M059J (cell line): ENCODE results near the gene WDR75. TPM values are rescaled to one million over a fixed set of nuclear protein-coding genes. Genes with fewer than 3 reads are reported as not detected.
"Not testable (repeated sequence)": the region's sequence is repeated elsewhere in the genome, so short reads cannot be mapped to it uniquely, and the experiment has no call there.

Experiments
- DNase-seq: peaks from one replicate; pipeline ENCODE4 v3.0.0-alpha.2; 2012; ENCODE audit warnings: low read depth
- total RNA-seq: library from RNA; depleted of rRNA; stranded (reverse); fragments of >200 nt; shearing (Covaris generic); gene quantifications from 2 replicates; pipeline ENCODE4 v1.2.3, GENCODE V29; 2014; rRNA removed

WDR75 gene
- total RNA-seq: 32.0 and 36.9 TPM in 2 replicates

GRCh38 chr2:189440947-189441708 lies at the start of gene WDR75:
WDR75 (plus strand) TSS chr2:189441474; CDS start chr2:189441493, 19 bp downstream.
- peak; percentile 93 for DNase-seq

- DNase-seq: peak; percentile 96
These were observed 47.7 kb upstream of the WDR75 start for GRCh38 chr2:189393440-189394111.

GRCh38 chr2:189394525-189394924 lies 46.7 kb upstream of the WDR75 start:
- no peak for DNase-seq

GRCh38 chr2:189402932-189403331 lies 38.3 kb upstream of the WDR75 start:
- peak; percentile 83 for DNase-seq

GRCh38 chr2:189406586-189407233 lies 34.6 kb upstream of the WDR75 start:
- no peak for DNase-seq

GRCh38 chr2:189407281-189408209 lies 33.7 kb upstream of the WDR75 start:
- DNase-seq: peak; percentile 66

- DNase-seq: no peak
These were observed 33.0 kb upstream of the WDR75 start for GRCh38 chr2:189408294-189408693.

- DNase-seq: no peak
These were observed 32.1 kb upstream of the WDR75 start for GRCh38 chr2:189409131-189409530.

GRCh38 chr2:189409647-189410046 lies 31.6 kb upstream of the WDR75 start:
- DNase-seq: peak; percentile 28

GRCh38 chr2:189411860-189412259 lies 29.4 kb upstream of the WDR75 start:
- peak; percentile 51 for DNase-seq

GRCh38 chr2:189412330-189412953 lies 28.8 kb upstream of the WDR75 start:
- DNase-seq: peak; percentile 53

GRCh38 chr2:189413249-189413648 lies 28.0 kb upstream of the WDR75 start:
- no peak for DNase-seq

- DNase-seq: peak; percentile 77
These were observed 19.6 kb upstream of the WDR75 start for GRCh38 chr2:189421644-189422043.

- DNase-seq: no peak
These were observed 16.3 kb upstream of the WDR75 start for GRCh38 chr2:189424961-189425360.

GRCh38 chr2:189425676-189426075 lies 15.6 kb upstream of the WDR75 start:
- peak; percentile 22 for DNase-seq

GRCh38 chr2:189426886-189427285 lies 14.4 kb upstream of the WDR75 start:
- no peak for DNase-seq

- no peak for DNase-seq
These were observed 13.4 kb upstream of the WDR75 start for GRCh38 chr2:189427872-189428271.

- not testable (repeated sequence) for DNase-seq
These were observed 10.8 kb upstream of the WDR75 start for GRCh38 chr2:189430448-189430847.

GRCh38 chr2:189435803-189436202 lies 5.5 kb upstream of the WDR75 start:
- not testable (repeated sequence) for DNase-seq

- DNase-seq: no peak
These were observed 3.3 kb upstream of the WDR75 start for GRCh38 chr2:189437926-189438325.

GRCh38 chr2:189439342-189439741 lies 1.9 kb upstream of the WDR75 start:
- peak; percentile 3 for DNase-seq
